GM21786 (cell line): Measurements from ENCODE around the gene MYD88.

Source experiments
- ATAC-seq: cut with Tn5 transposase; IDR thresholded peaks from one replicate; pipeline ENCODE4 v1.9.1; 2021; ENCODE audit not compliant: unreplicated experiment

MYD88 gene

GRCh38 chr3:38163841-38164642, 25.6 kb downstream of the MYD88 start:
- no peak for ATAC-seq

- ATAC-seq: no peak
Measured at GRCh38 chr3:38164643-38164951, 26.1 kb downstream of the MYD88 start.

- ATAC-seq: peak; percentile 93
Measured at GRCh38 chr3:38164952-38165721, 26.7 kb downstream of the MYD88 start, which contains the start of gene OXSR1. Gene OXSR1, plus strand, starts transcription at chr3:38165537. Its CDS starts 340 bp downstream, at chr3:38165877.

GRCh38 chr3:38165722-38166387, 27.4 kb downstream of the MYD88 start:
- ATAC-seq: peak; percentile 4

GRCh38 chr3:38167591-38167990, 29.1 kb downstream of the MYD88 start:
- ATAC-seq: no peak

- no peak for ATAC-seq
Measured at GRCh38 chr3:38168151-38169026, 29.9 kb downstream of the MYD88 start.

GRCh38 chr3:38169027-38169317, 30.5 kb downstream of the MYD88 start:
- ATAC-seq: no peak

- ATAC-seq: no peak
Measured at GRCh38 chr3:38170722-38171121, 32.3 kb downstream of the MYD88 start.

GRCh38 chr3:38171622-38172021, 33.2 kb downstream of the MYD88 start:
- no peak for ATAC-seq

- peak; percentile 43 for ATAC-seq
Measured at GRCh38 chr3:38173834-38174418, 35.5 kb downstream of the MYD88 start.

- ATAC-seq: no peak
Measured at GRCh38 chr3:38177181-38177580, 38.7 kb downstream of the MYD88 start.

- ATAC-seq: no peak
Measured at GRCh38 chr3:38186781-38187180, 48.3 kb downstream of the MYD88 start.

GRCh38 chr3:38190481-38190881, 52.0 kb downstream of the MYD88 start:
- no peak for ATAC-seq
